ENCODE data around the gene KCNMA1.

Gene KCNMA1

GRCh38 chr10:77223526-77224460 is 413.8 kb downstream of the KCNMA1 start:
- H3K4me3 ChIP-seq (ENCODE audit: control insufficient read depth, low read depth, low read length): no peak overlapping the region
- TF ChIP-seq CTCF (IDR thresholded peaks at IDR 0.05; ENCODE audit: control insufficient read depth, insufficient read depth, low read depth, low read length, missing control alignments): no peak
- DNase-seq (ENCODE audit: low read depth): no peak

DNA sequence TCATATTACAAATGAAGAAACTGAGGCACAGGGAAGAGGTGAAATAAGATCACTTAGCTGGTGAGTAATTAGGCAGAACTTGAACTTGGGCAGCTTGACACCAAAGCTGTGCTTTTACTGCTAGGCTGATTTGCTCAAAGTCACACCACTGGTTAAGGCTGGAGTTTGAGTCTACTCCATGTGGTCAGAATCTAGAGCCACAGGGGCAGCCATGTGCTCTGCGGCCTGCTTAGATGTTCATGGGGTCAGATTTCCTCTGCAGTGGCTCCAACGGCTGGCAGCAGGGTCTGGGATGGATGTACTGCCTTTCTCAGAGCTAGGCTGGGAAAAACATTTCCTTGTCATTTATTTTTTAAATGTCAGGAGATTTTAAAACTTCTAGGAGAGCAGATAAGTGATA is 417.5 kb downstream of the KCNMA1 start:
- H3K4me3 ChIP-seq (ENCODE audit: control insufficient read depth, low read depth, low read length): no peak overlapping the region
- no peak for TF ChIP-seq CTCF (IDR thresholded peaks at IDR 0.05; ENCODE audit: control insufficient read depth, insufficient read depth, low read depth, low read length, missing control alignments)
- no peak for DNase-seq (ENCODE audit: low read depth)

DNA sequence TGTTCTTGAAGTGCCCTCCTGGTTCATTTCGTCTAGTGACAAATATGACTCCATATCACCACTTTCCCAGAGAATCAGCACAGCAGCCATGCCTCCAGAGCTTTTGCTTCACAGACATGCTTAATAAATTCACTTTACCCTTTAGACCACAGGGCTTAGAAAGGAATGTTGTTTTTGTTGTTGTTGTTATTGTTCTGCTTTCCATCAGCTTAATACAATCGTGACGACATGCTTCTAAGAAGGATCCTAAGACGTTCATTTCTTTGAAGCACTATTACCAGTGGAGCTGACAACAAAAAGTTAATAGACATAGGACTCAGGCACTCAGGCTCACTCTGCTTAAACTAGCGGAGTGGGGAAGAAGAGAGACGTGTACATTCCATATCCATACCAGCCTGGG is 418.6 kb downstream of the KCNMA1 start:
- no peak overlapping the region for H3K4me3 ChIP-seq (ENCODE audit: control insufficient read depth, low read depth, low read length)
- no peak for DNase-seq (ENCODE audit: low read depth)
- no peak for TF ChIP-seq CTCF (IDR thresholded peaks at IDR 0.05; ENCODE audit: control insufficient read depth, insufficient read depth, low read depth, low read length, missing control alignments)

GRCh38 chr10:77214799-77215198 is 422.8 kb downstream of the KCNMA1 start:
- no peak for TF ChIP-seq CTCF (IDR thresholded peaks at IDR 0.05; ENCODE audit: control insufficient read depth, insufficient read depth, low read depth, low read length, missing control alignments)
- no peak for DNase-seq (ENCODE audit: low read depth)

GRCh38 chr10:77212632-77213031 is 425.0 kb downstream of the KCNMA1 start:
- no peak for TF ChIP-seq CTCF (IDR thresholded peaks at IDR 0.05; ENCODE audit: control insufficient read depth, insufficient read depth, low read depth, low read length, missing control alignments)
- H3K4me3 ChIP-seq (ENCODE audit: control insufficient read depth, low read depth, low read length): no peak overlapping the region
- DNase-seq (ENCODE audit: low read depth): no peak

More at GRCh38 chr10:77214799-77215198, 422.8 kb downstream of the KCNMA1 start:
- no peak overlapping the region for H3K4me3 ChIP-seq (ENCODE audit: control insufficient read depth, low read depth, low read length)

DNA sequence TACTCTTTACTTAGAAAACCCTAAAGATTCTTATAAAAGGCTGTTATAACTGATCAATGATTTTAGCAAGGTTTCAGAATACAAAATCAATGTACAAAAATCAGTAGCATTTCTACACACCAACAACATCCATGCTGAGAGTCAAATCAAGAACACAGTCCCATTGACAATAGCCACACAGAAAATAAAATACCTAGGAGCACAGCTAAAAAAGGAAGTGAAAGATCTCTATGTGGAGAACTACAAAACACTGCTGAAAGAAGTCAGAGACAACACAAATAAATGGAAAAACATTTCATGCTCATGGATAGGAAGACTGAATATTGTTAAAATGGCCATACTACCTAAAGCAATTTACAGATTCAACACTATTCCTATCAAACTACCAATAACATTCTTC is 427.0 kb downstream of the KCNMA1 start:
- DNase-seq (ENCODE audit: low read depth): no peak
- no peak overlapping the region for H3K4me3 ChIP-seq (ENCODE audit: control insufficient read depth, low read depth, low read length)
- no peak for TF ChIP-seq CTCF (IDR thresholded peaks at IDR 0.05; ENCODE audit: control insufficient read depth, insufficient read depth, low read depth, low read length, missing control alignments)
